Body of pancreas (tissue), 4 donors: ENCODE data around the gene OVOL1. TPM values are rescaled to one million over a fixed set of nuclear protein-coding genes. Genes with fewer than 3 reads are reported as not detected.
"Not testable (repeated sequence)": the region's sequence is repeated elsewhere in the genome, so short reads cannot be mapped to it uniquely, and the experiment has no call there.

Source experiments
- ATAC-seq: fragments of 150-250 bp; one replicate; pipeline ENCODE4 v1.9.1; 2016
- DNase-seq, 4 donors: peaks; one replicate each; pipeline ENCODE4 v3.0.0-alpha.2; 2019
- H3K27ac ChIP-seq, 4 donors: fragments of 200-600 bp; sonication (generic); 1 replicate in 3 of 4; 2 replicates in 1 of 4; pipeline versions ENCODE4 v1.5.1 to v1.6.1; 2016 to 2019; ENCODE audit warnings: mild to moderate bottlenecking in 1 of 4, mixed read lengths in 1 of 4, moderate library complexity in 1 of 4
- H3K27me3 ChIP-seq, 2 donors: fragments of 200-600 bp; sonication (generic); one replicate each; pipeline ENCODE4 v1.6.0; 2016; ENCODE audit warnings: mild to moderate bottlenecking in 1 of 2
- H3K36me3 ChIP-seq, 2 donors: fragments of 200-600 bp; sonication (generic); replicated peaks in 1 of 2; 2 replicates each; pipeline ENCODE4 v1.5.1; 2016; ENCODE audit warnings: low read depth in 2 of 2; ENCODE audit not compliant: insufficient read depth in 1 of 2
- H3K4me1 ChIP-seq: fragments of 200-600 bp; sonication (generic); one replicate; pipeline ENCODE4 v1.6.0; 2016
- H3K4me3 ChIP-seq, 2 donors: fragments of 200-600 bp; sonication (generic); 1 replicate in 1 of 2; 2 replicates in 1 of 2; pipeline ENCODE4 v1.5.1; 2016 to 2019
- H3K9me3 ChIP-seq, 3 donors: fragments of 200-600 bp; sonication (generic); 1 replicate in 2 of 3; 2 replicates in 1 of 3; pipeline ENCODE4 v1.5.1; 2016
- CTCF ChIP-seq, 7 experiments: fragments of 450-650 bp in 4 of 7; fragments of 200-600 bp in 3 of 7; sonication (generic) in 3 of 7; IDR thresholded peaks; one replicate each; pipeline ENCODE4 v1.5.1; 2016 to 2019; ENCODE audit warnings: antibody characterized with exemption in 7 of 7
- POLR2A ChIP-seq, 3 donors: fragments of 450-650 bp; IDR thresholded peaks; one replicate each; pipeline ENCODE4 v1.6.1; 2016; ENCODE audit warnings: antibody characterized with exemption in 3 of 3, mild to moderate bottlenecking in 2 of 3
- WGBS, 2 donors: methylation state at CpG; one replicate each; pipeline ENCODE4 v1.1.5; 2017; 5-methylcytosine and 5-hydroxymethylcytosine counted together
- intact Hi-C: fragments of 100-400 bp; cut with DNase I; formaldehyde crosslinking; loops from one replicate; pipeline ENCODE4 v1.15.1; 2023
- total RNA-seq, 2 donors: library from RNA; depleted of rRNA; stranded (reverse); fragments of >200 nt; gene quantifications; one replicate each; pipeline ENCODE4 v1.1.0, GENCODE V29; 2016

The OVOL1 gene
- total RNA-seq, 2 donors from 2014 or later = 0.78 to 1.3 TPM

GRCh38 chr11:65766535-65766934 is 20.3 kb upstream of the OVOL1 start:
- intact Hi-C loops = no loop called here
- 62 to 71% methylated on average over 7 of the region's 7 CpGs for WGBS, 2 donors
- Histone ChIP-seq H3K27me3 (no peaks in the 10 kb centered on the region), H3K9me3 (no peaks in the 10 kb centered on the region), H3K27ac (no peak overlapping the region), H3K4me1 (peaks cover under 1% of the 10 kb centered on the region), H3K4me3 (no peak overlapping the region), H3K36me3 (no peaks in the 10 kb centered on the region)
- DNase-seq (no peak), ATAC-seq (no peak)
- TF ChIP-seq POLR2A (IDR thresholded peaks at IDR 0.05) (no peak), CTCF (IDR thresholded peaks at IDR 0.05) (no peak)

- no peaks in the 10 kb centered on the region for H3K9me3 ChIP-seq
- no peaks in the 10 kb centered on the region for H3K36me3 ChIP-seq
- no peaks in the 10 kb centered on the region for H3K27me3 ChIP-seq
- intact Hi-C loops = no loop called here
- 75 to 77% methylated on average over 10 of the region's 10 CpGs for WGBS, 2 donors
- no peak for TF ChIP-seq CTCF (IDR thresholded peaks at IDR 0.05)
- no peak for TF ChIP-seq POLR2A (IDR thresholded peaks at IDR 0.05)
- no peak for DNase-seq
- H3K4me3 ChIP-seq = no peak overlapping the region
- no peak for ATAC-seq
- peaks cover 9% of the 10 kb centered on the region for H3K4me1 ChIP-seq
- no peak overlapping the region for H3K27ac ChIP-seq
These were observed 19.5 kb upstream of the OVOL1 start for GRCh38 chr11:65767406-65767805.

DNA sequence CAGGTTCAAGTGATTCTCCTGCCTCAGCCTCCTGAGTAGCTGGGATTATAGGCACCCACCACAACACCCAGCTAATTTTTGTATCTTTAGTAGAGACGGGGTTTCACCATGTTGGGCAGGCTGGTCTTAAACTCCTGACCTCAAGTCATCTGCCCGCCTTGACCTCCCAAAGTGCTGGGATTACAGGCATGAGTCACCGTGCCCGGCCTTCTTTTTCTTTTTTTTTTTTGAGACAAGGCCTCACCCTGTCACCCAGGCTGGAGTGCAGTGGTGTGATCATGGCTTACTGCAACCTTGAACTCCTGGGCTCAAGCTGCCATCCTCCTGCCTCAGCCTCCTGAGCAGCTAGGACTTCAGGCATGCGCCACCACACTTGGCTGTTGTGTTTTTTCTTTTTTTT is 19.1 kb upstream of the OVOL1 start:
- H3K9me3 ChIP-seq, intact Hi-C loops, H3K4me3 ChIP-seq, DNase-seq, H3K36me3 ChIP-seq, H3K27ac ChIP-seq, ATAC-seq, H3K27me3 ChIP-seq: not testable (repeated sequence)
- WGBS, 2 donors = 79 to 88% methylated on average over 5 of the region's 5 CpGs
- H3K4me1 ChIP-seq = peaks cover 10% of the 10 kb centered on the region

DNA sequence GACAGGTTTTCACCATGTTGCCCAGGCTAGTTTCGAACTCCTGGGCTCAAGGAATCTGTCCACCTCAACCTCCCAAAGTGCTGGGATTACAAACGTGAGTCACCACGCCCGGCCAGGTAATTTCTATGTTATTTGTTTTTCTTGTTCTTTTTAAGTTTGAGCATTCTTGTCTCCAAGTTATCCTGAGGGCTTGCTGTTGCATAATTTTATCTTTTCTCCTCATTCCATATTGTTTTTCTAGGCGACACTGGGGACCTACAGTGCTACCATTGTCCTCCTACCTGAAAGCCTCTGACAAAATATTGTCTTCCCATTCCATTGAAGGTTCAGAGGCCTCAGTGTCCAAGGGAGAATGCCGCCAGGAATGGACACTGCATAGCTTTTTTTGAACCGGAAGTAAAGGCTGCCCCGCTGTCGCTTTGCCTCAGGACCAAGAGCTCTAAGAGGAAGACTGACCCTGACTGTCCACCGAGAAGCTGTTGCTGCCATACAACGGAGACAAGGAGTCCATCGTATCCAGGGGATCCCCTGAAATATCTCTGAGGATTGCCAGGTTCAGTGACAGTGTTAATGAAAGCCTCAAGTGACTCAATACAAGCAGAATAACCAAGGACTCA is 15.8 kb upstream of the OVOL1 start:
- ATAC-seq (no peak), DNase-seq (no peak)
- H3K27ac ChIP-seq = no peak overlapping the region
- peaks cover 27% of the 10 kb centered on the region for H3K4me1 ChIP-seq
- 89 to 93% methylated on average over 12 of the region's 12 CpGs for WGBS, 2 donors
- no peak overlapping the region for H3K4me3 ChIP-seq
- H3K27me3 ChIP-seq = no peaks in the 10 kb centered on the region
- no peaks in the 10 kb centered on the region for H3K36me3 ChIP-seq
- TF ChIP-seq POLR2A (IDR thresholded peaks at IDR 0.05) (no peak), CTCF (IDR thresholded peaks at IDR 0.05) (no peak)
- no peaks in the 10 kb centered on the region for H3K9me3 ChIP-seq
- intact Hi-C loops = no loop called here

DNA sequence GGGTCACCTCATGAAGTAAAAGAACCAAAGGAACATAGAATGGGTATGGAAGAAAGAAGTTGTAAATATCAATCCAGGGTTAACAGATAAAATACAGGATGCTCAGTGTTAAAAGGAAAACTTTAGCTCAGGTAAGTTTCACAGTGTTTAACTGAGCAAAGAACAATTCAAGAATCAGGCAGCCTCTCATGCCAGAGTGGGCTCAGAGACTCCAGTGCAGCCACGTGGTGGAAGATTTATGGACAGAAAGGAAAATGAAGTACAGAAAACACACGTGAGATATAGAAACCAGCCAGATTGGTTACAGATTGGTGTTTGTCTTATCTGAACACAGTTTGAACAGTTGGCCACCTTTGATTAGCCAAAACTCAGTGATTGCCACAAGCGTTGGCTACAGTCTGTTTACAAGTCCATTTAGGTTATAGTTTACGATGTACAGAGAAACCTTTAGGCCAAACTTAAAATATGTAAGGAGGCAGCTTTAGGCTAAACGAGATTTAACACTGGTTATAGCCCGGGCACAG is 15.2 kb upstream of the OVOL1 start:
- DNase-seq (no peak), ATAC-seq (no peak)
- peaks cover 33% of the 10 kb centered on the region for H3K4me1 ChIP-seq
- H3K27me3 ChIP-seq = no peaks in the 10 kb centered on the region
- H3K9me3 ChIP-seq = no peaks in the 10 kb centered on the region
- H3K4me3 ChIP-seq = no peak overlapping the region
- WGBS, 2 donors = 40 to 45% methylated on average over 6 of the region's 6 CpGs
- intact Hi-C loops = no loop called here
- no peak overlapping the region for H3K27ac ChIP-seq
- no peaks in the 10 kb centered on the region for H3K36me3 ChIP-seq
- TF ChIP-seq POLR2A (IDR thresholded peaks at IDR 0.05) (no peak), CTCF (IDR thresholded peaks at IDR 0.05) (no peak)
